Activated CD4-positive, alpha-beta T cell treated with anti-CD3 and anti-CD28 coated beads, Interleukin-2, amount 10 ng/mL, durations not matched to agents 24 days and 14 days (primary cell): ENCODE measurements around the gene PRKAG1. TPM values are rescaled to one million over a fixed set of nuclear protein-coding genes. Genes with fewer than 3 reads are reported as not detected.

Source experiments
- DNase-seq: peaks from one replicate; pipeline ENCODE4 v3.0.0; 2022
- H3K27ac Mint-ChIP-seq: one replicate; pipeline ENCODE4 v1.8.0; 2022; ENCODE audit warnings: mild to moderate bottlenecking, mixed read lengths
- H3K27me3 Mint-ChIP-seq: one replicate; pipeline ENCODE4 v1.8.0; 2022; ENCODE audit warnings: mixed read lengths
- H3K36me3 Mint-ChIP-seq: one replicate; pipeline ENCODE4 v1.8.0; 2022; ENCODE audit warnings: low read depth, mild to moderate bottlenecking, mixed read lengths
- H3K4me1 Mint-ChIP-seq: one replicate; pipeline ENCODE4 v1.8.0; 2021; ENCODE audit warnings: mixed read lengths
- H3K4me3 Mint-ChIP-seq: one replicate; pipeline ENCODE4 v1.8.0; 2022; ENCODE audit warnings: mild to moderate bottlenecking, moderate library complexity, mixed read lengths
- H3K9me3 Mint-ChIP-seq: one replicate; pipeline ENCODE4 v1.8.0; 2021; ENCODE audit warnings: mixed read lengths
- intact Hi-C: fragments of 100-400 bp; cut with micrococcal nuclease; formaldehyde crosslinking; loops from one replicate; pipeline ENCODE4 v1.15.1; 2023
- total RNA-seq: library from RNA; stranded (reverse); gene quantifications from 2 replicates; pipeline ENCODE4 v1.2.3, GENCODE V29; 2022

Gene PRKAG1
- total RNA-seq, 1 donor from 2014 or later: 75.3 TPM

DNA sequence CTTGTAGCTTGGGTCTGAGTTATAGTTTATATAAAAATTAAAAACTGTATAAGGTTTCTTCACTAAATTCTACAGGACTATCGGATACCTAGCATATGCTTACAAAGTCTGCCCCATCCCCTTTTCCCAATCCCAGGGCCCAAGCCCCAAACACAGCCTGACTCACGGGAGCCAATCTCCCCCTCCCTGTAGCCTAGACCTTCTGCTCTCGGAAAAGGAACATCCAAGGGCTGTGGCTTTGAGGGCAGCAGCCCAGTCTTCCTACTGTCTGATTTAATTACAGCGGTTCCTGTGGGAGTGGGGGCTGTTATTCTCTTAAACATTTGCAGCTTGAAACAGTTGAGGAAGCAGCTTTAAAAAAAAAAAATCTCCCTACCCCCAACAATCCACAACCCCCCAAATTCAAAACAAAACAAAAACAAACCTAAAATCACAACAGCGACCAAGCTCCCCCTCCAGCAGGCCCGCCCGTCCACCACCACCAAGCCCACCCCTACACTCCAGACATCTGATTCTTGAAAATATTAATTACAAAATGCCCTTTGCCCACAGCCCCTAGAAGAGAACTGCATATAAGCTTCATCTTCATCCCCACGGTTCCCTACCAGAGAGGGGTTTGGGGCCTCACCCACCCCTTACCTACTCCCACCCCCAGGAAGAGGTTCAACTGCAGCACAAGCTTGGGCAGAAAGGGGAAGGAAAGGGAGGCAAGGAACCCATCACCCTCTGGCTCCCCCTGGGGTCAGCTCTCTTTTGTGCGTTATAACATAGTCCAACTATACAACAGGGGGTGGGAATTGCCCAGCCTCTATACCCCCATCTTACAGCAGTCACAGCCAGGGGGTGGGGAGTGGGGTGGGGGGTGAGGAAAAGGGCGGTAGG lies 1.1 kb upstream of the PRKAG1 start:
- Mint-ChIP-seq H3K9me3 (no peaks in the 10 kb centered on the region), H3K4me3 (peak overlapping the region; percentile 90)
- intact Hi-C loops: no loop called here

DNA sequence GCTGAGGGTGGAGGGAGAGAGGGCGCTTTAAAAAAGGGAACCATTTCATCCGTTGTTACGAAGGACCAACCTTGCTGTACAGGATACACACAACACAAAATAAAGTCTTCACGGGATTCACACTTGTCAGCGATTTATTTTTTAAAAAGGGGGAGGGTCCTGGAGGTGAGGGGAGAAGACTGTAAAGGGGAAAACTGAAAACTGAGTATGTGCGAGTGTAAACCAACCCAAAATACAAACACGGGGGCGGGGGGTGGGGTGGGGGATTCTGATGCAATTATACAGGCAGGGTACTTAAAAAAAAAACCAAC lies 499 bp upstream of the PRKAG1 start:
- H3K9me3 Mint-ChIP-seq: no peaks in the 10 kb centered on the region
- H3K36me3 Mint-ChIP-seq: peaks cover 45% of the 10 kb centered on the region
- no peaks in the 10 kb centered on the region for H3K27me3 Mint-ChIP-seq
- intact Hi-C loops: no loop called here
- peak overlapping the region; percentile 91 for H3K27ac Mint-ChIP-seq
- H3K4me1 Mint-ChIP-seq: peaks cover 25% of the 10 kb centered on the region
- H3K4me3 Mint-ChIP-seq: peak overlapping the region; percentile 90
- DNase-seq: no peak

More for the DNA sequence above, 1.1 kb upstream of the PRKAG1 start:
- peak overlapping the region; percentile 85 for H3K27ac Mint-ChIP-seq
- peaks cover 25% of the 10 kb centered on the region for H3K4me1 Mint-ChIP-seq
- H3K27me3 Mint-ChIP-seq: no peaks in the 10 kb centered on the region
- DNase-seq: peak; percentile 82
- peaks cover 51% of the 10 kb centered on the region for H3K36me3 Mint-ChIP-seq

- Mint-ChIP-seq H3K27me3 (no peaks in the 10 kb centered on the region), H3K4me1 (peaks cover 25% of the 10 kb centered on the region), H3K27ac (peak overlapping the region; percentile 91), H3K9me3 (no peaks in the 10 kb centered on the region), H3K4me3 (peak overlapping the region; percentile 90), H3K36me3 (peaks cover 41% of the 10 kb centered on the region)
- peak; percentile 79 for DNase-seq
- intact Hi-C loops: loop anchor here (1.0 kb wide), 3 partner anchors 19 to 113 kb away; partner anchors contain the start of genes DDN and TUBA1B
Observed at GRCh38 chr12:49017891-49018260, 700 bp downstream of the PRKAG1 start.

DNA sequence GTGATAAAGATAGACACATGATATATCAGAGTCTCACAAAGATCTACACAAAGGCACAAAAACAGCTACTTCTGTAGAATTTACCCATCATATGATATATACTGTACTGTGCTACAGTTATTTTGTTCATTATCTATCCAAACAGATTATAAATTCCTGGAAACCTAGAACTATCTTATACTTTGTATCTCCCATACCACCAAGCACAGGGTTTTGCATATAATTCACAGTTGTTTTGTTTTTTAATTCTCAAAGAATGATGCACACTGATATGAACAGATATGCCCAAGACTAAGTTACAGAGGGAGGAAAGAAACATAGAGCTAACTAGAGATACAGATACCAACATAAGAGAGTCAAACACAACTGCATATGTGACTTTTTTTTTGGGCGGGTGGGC lies 3.4 kb downstream of the PRKAG1 start:
- H3K36me3 Mint-ChIP-seq: peaks cover 33% of the 10 kb centered on the region
- H3K27me3 Mint-ChIP-seq: no peaks in the 10 kb centered on the region
- no peak for DNase-seq
- no peak overlapping the region for H3K4me3 Mint-ChIP-seq
- peaks cover 25% of the 10 kb centered on the region for H3K4me1 Mint-ChIP-seq
- no peaks in the 10 kb centered on the region for H3K9me3 Mint-ChIP-seq
- no peak overlapping the region for H3K27ac Mint-ChIP-seq
- intact Hi-C loops: no loop called here

DNA sequence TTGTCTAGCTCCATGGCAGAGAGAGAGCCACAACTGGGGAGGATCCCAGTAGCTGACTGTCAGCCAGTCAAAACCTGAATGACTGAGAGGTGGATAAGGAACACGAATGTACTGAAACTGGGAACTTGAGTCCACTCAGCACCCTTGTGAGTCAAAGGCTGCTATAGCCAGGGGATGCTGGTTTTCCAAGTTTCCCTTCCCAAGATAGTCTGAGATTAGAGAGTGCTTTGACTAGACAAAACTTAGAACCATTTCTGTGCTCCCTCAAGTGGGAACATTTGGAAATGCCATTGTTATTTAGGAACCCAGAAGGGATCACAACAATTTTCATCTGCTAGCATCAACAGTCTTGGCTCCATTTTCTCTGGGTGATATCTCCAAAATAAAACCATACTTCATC lies 4.0 kb downstream of the PRKAG1 start:
- H3K27ac Mint-ChIP-seq: no peak overlapping the region
- peaks cover 21% of the 10 kb centered on the region for H3K4me1 Mint-ChIP-seq
- H3K4me3 Mint-ChIP-seq: no peak overlapping the region
- H3K36me3 Mint-ChIP-seq: peaks cover 31% of the 10 kb centered on the region
- intact Hi-C loops: no loop called here
- no peak for DNase-seq
- H3K27me3 Mint-ChIP-seq: no peaks in the 10 kb centered on the region
- H3K9me3 Mint-ChIP-seq: no peaks in the 10 kb centered on the region

DNA sequence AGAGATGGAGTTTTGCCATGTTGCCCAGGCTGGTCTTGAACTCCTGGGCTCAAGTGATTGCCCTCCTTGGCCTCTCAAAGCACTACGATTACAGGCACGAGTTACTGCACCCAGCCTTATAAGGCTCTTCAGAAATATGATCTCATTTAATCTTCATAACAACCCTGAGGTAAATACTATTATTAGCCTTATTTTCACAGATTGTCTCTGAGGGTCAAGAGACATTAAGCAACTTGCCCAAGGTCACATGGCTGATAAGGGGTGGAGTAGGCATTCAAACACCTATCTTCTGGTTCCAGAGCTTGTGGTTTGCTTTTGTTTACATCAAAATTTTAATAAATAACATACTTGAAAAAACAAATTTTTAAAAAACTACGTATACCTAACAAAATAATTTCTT lies 5.1 kb downstream of the PRKAG1 start:
- DNase-seq: no peak
- Mint-ChIP-seq H3K27me3 (no peaks in the 10 kb centered on the region), H3K4me3 (no peak overlapping the region), H3K36me3 (peaks cover 34% of the 10 kb centered on the region), H3K4me1 (peaks cover 17% of the 10 kb centered on the region), H3K9me3 (no peaks in the 10 kb centered on the region), H3K27ac (no peak overlapping the region)
- intact Hi-C loops: no loop called here

DNA sequence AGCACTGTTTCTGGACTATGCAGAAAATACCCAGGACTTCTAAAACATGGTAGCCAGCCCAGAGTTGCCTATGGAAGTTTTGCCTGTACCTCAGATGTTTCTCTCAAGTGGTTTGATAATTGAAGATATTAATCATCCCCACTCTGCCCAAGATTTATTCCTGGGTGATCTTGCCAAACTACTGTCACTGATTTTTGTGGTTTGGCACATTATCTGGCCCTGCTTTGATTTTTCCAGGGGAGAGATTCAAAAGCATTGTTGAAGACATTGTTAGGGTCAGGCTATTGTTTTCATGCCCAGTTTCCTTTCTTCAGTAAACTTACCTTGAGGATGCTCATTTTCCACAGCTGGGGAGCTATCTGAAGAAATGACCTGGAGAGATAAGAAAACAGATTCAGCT lies 5.8 kb downstream of the PRKAG1 start:
- Mint-ChIP-seq H3K36me3 (peaks cover 36% of the 10 kb centered on the region), H3K9me3 (no peaks in the 10 kb centered on the region), H3K4me1 (peaks cover 17% of the 10 kb centered on the region), H3K27me3 (no peaks in the 10 kb centered on the region), H3K27ac (no peak overlapping the region), H3K4me3 (no peak overlapping the region)
- DNase-seq: no peak
- intact Hi-C loops: no loop called here

GRCh38 chr12:49010092-49010668 lies 8.4 kb downstream of the PRKAG1 start:
- no peaks in the 10 kb centered on the region for H3K27me3 Mint-ChIP-seq
- no peak overlapping the region for H3K27ac Mint-ChIP-seq
- H3K4me3 Mint-ChIP-seq: no peak overlapping the region
- H3K36me3 Mint-ChIP-seq: peaks cover 39% of the 10 kb centered on the region
- intact Hi-C loops: no loop called here
- no peaks in the 10 kb centered on the region for H3K9me3 Mint-ChIP-seq
- H3K4me1 Mint-ChIP-seq: peaks cover 11% of the 10 kb centered on the region
- no peak for DNase-seq

DNA sequence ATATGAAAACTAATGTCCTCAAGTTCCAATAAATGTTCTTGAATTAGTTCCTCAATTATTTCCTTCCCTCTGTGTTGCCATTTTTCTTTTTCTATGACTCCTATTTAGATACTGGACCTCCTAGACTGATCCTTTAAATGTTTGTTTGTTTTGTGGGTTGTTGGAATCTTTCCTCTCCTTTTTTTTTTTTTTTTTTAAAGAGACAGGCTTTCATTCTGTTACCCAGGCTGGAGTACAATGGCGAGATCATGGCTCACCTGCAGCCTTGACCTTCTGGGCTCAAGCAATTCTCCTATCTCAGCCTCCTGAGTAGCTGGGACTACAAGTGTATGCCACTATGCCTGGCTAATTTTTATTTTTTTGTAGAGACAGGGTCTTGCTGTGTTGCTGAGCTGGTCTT lies 9.6 kb downstream of the PRKAG1 start:
- Mint-ChIP-seq H3K9me3 (no peaks in the 10 kb centered on the region), H3K27ac (no peak overlapping the region), H3K4me1 (peaks cover 9% of the 10 kb centered on the region), H3K27me3 (no peaks in the 10 kb centered on the region), H3K4me3 (no peak overlapping the region), H3K36me3 (peaks cover 47% of the 10 kb centered on the region)
- DNase-seq: no peak
- intact Hi-C loops: no loop called here

- Mint-ChIP-seq H3K27ac (no peak overlapping the region), H3K4me1 (peaks cover 27% of the 10 kb centered on the region), H3K4me3 (no peak overlapping the region), H3K9me3 (no peaks in the 10 kb centered on the region), H3K27me3 (peaks cover 26% of the 10 kb centered on the region), H3K36me3 (peaks cover 41% of the 10 kb centered on the region)
- no peak for DNase-seq
- intact Hi-C loops: no loop called here
Observed at GRCh38 chr12:49000346-49000745, 18.2 kb downstream of the PRKAG1 start.

DNA sequence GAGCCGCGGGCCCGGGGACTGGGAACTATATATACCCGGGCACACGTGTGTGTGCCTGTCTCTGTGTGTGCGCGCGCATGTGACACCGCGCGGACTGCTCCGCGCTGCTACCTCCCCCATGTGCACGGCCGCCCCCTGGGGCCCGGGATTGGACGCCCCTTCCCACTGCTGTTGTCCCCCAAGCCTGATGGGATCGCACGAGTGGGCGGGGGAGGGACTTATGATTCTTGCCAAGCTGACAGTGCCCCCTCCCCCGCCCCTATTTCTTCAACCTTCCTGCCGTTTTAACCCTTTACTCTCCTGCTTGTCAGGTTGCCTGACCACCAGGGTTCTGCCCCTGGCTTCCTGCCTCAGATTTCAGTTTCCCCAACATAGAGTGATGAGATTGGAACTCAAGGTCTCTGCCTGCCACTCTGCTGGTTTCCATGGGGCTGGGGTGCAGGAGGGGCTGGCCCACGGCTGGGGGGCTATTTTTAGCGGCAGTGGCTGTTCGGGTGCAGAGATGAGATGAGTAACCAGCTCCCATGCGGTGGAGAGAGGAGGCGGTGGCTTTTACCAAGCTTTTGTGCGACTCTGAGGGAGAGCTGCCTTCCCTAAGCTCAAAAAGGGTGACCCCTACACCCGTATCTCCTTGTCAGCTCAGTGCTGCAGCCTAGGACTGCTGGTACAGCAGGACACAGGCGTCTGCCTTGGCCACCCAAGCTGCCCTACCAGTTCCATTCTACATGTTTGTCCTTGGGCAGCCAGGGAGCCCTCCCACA lies 19.0 kb downstream of the PRKAG1 start, which contains the start of gene DDN:
TSS of gene DDN (minus strand) at position 5 of the 761 bp plus-strand sequence. CDS start 88 bp downstream, outside the sequence.
- Mint-ChIP-seq H3K27me3 (peaks cover 31% of the 10 kb centered on the region), H3K27ac (peak within 1 kb of the TSS; percentile 63), H3K4me1 (peaks cover 30% of the 10 kb centered on the region), H3K9me3 (no peaks in the 10 kb centered on the region), H3K36me3 (peaks cover 34% of the 10 kb centered on the region), H3K4me3 (peak within 1 kb of the TSS; percentile 82)
- DNase-seq: peak; percentile 78
- intact Hi-C loops: loop anchor here (1.0 to 5.0 kb wide), 2 partner anchors 19 to 72 kb away; partner anchors contain the start of genes FKBP11 and PRKAG1

GRCh38 chr12:48998497-48999353 lies 19.9 kb downstream of the PRKAG1 start:
- H3K36me3 Mint-ChIP-seq: peaks cover 30% of the 10 kb centered on the region
- peak overlapping the region; percentile 82 for H3K4me3 Mint-ChIP-seq
- H3K27ac Mint-ChIP-seq: peak overlapping the region; percentile 13
- peaks cover 39% of the 10 kb centered on the region for H3K27me3 Mint-ChIP-seq
- no peaks in the 10 kb centered on the region for H3K9me3 Mint-ChIP-seq
- DNase-seq: peak; percentile 66
- intact Hi-C loops: loop anchor here (1.0 to 5.0 kb wide), 2 partner anchors 20 to 71 kb away; partner anchors contain the start of genes FKBP11 and PRKAG1
- H3K4me1 Mint-ChIP-seq: peaks cover 31% of the 10 kb centered on the region
